WI38 (cell line): ENCODE results near the gene DRAM1.
"Not testable (repeated sequence)": the region's sequence is repeated elsewhere in the genome, so short reads cannot be mapped to it uniquely, and the experiment has no call there.

Source experiments
- H3K4me3 ChIP-seq: 2 replicates; pipeline ENCODE4 v1.5.1; 2011; ENCODE audit warnings: low read depth, mild to moderate bottlenecking, control low read depth, low read length
- TF ChIP-seq, protein P1 (sequence below): IDR thresholded peaks from 2 replicates; pipeline ENCODE4 v1.5.1; 2012; ENCODE audit warnings: low read depth, mild to moderate bottlenecking, control low read depth, low read length

DRAM1 gene

DNA sequence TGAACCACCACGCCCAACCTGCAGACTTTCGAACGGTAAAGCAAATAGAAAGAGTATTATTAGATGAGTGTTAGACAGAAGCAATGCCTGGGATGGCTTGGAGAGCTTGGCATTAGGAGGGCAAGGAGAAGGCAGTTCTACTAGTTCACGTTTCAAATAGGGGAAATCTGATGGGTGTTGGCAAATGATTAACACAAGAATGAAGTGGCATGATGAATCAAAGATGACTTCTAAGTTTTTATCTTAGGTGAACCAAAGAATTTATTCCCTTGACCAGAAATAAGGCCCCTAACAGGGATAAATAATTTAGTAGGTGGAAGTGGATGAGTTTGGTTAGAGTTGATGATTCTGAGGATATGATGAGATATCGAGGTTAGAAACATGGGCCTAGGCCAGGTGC is 38.5 kb downstream of the DRAM1 start:
- H3K4me3 ChIP-seq: no peak overlapping the region
- TF ChIP-seq, protein P1, sequence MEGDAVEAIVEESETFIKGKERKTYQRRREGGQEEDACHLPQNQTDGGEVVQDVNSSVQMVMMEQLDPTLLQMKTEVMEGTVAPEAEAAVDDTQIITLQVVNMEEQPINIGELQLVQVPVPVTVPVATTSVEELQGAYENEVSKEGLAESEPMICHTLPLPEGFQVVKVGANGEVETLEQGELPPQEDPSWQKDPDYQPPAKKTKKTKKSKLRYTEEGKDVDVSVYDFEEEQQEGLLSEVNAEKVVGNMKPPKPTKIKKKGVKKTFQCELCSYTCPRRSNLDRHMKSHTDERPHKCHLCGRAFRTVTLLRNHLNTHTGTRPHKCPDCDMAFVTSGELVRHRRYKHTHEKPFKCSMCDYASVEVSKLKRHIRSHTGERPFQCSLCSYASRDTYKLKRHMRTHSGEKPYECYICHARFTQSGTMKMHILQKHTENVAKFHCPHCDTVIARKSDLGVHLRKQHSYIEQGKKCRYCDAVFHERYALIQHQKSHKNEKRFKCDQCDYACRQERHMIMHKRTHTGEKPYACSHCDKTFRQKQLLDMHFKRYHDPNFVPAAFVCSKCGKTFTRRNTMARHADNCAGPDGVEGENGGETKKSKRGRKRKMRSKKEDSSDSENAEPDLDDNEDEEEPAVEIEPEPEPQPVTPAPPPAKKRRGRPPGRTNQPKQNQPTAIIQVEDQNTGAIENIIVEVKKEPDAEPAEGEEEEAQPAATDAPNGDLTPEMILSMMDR: no peak

DNA sequence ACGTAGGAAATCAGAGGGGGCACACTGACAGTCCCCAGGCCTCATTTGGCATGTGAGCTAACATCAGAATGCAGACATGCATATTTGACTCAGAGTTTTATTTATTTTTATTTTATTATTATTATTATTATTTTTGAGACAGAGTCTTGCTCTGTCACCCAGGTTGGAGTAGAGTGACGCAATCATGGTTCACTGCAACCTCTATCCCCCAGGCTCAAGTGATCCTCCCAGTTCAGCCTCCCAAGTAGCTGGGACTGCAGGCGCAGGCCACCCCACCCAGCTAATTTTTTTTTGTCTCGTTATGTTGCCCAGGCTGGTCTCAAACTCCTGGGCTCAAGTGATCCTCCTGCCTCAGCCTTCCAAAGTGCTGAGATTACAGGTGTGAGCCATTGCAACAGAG is 41.4 kb downstream of the DRAM1 start:
- H3K4me3 ChIP-seq: not testable (repeated sequence)

DNA sequence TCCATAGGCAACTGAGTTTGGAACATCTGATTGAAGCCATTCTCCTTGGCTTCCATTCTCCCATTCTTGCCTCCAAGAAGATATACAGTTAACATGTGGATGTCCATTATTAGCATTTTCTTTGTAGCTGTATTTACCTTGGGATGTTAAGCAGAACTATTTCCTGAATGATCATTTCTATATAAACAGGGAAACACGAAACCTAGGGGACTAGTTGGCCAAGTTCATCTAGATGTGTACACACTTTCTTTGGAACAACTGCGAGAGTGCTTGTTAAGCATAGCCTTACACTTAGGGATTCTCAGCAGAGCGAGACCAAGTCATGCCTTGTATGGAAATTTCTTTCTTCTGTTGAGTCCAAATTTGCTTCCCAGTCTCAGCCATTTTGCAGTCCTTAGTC is 42.1 kb downstream of the DRAM1 start:
- TF ChIP-seq, protein P1: no peak
- H3K4me3 ChIP-seq: no peak overlapping the region

DNA sequence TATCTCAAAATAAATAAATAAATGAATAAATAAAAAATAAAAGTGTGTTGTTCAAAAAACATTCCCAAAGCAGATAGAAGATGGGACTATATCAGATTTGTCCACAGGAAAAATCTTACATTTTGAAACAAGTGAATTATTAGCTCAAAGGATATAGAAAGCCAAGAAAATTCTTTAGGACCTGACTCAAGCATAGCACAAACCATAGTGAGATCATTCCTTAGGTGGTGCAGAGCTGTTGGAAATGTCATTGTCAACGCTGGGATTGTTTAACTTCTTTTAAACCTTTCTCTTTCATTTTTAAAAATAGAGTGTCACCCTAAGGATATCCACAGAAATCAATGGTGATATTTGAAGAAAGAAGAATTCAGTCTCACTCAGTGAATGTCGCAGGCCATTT is 43.5 kb downstream of the DRAM1 start:
- no peak overlapping the region for H3K4me3 ChIP-seq
- TF ChIP-seq, protein P1: no peak

DNA sequence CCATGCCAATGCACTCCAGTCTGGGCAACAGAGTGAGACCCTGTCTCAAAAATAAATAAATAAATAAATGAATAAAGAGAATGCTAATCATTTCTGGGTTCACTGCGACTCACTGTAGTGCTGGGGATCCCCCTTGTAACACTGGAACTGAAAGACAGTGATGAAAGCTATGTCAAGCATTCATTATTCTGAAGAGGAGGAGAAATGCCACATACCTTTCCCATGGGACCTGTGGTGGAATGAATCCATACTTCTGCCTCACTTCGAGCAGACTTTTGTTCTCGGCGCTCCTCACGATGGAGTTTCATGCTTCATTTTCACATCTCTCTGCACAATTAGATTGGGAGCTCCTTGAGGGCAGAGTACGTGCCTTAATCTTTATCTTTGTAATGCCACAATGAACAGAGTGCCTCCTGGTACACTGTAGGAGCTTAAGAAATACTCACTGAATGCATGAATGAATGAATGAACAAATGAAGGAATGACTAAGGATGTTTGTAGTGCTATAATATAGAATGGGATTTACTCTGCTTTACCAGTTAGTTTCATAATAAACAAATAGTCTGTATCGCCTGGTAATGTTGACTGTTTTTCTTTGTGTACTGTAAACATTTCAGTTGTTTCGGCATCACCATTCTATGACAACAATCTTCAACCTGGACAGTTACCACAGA is 45.8 kb downstream of the DRAM1 start:
- TF ChIP-seq, protein P1: no peak
- H3K4me3 ChIP-seq: no peak overlapping the region

DNA sequence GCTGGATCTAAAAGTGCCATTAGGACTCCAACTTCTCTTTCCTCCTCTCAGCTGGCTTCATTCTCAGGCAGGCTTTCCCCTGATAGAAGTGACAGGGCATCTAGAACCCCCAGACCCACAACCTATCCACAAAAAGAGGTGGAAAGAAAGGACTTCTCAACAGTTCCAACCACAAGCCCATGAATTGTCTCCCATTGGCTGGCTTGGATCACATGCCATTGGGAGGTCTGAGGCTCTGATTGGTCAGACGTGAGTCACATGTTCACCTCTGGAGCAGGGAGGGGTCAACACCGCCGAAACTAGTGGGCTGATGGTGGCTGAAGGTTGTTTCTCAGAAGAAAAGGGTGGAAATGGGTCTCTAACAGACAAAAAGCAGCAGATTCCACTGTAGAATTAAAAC is 47.2 kb downstream of the DRAM1 start:
- TF ChIP-seq, protein P1: no peak
- no peak overlapping the region for H3K4me3 ChIP-seq

DNA sequence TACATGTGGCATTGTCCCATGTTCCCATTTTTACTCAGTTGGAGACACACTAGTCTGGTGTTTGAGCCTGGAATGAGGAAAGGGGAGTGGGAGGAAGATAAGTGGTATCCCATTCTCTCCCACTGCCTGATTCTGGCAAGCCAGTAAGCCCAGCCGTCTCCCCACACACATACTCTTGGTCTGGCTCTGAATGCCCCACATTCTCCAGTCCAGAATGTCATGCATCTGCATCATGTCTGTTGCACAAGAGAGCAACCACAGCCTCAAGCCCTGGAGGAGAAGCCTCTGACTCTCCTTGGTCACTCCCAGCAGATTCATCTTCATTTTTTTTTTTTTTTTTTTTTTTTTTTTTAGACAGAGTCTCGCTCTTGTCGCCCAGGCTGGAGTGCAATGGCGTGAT is 48.0 kb downstream of the DRAM1 start:
- no peak overlapping the region for H3K4me3 ChIP-seq
- TF ChIP-seq, protein P1: no peak

DNA sequence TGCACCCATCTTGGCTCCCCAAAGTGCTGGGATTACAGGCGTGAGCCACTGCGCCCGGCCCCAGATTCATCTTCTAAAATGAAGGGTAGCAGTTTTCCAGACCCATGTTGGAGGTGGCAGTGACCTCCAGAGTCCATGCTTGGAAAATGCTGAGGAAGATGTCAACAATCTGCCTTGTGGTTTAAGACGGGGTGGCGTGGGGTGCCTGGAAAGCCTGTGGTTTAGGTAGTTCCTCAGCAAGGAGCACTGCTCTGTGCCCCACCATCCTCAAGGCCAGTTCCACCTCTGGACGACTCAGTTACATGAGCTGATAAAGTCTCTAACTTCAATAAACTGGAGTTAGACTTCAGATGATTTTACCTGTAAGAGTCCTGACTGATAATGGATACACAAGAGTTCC is 48.6 kb downstream of the DRAM1 start:
- TF ChIP-seq, protein P1: no peak
- H3K4me3 ChIP-seq: no peak overlapping the region
